PC-3 (cell line): Measurements from ENCODE around the gene BLACAT1.

ENCODE experiments used
- EZH2 ChIP-seq: fragments of 300-600 bp; sonication (generic); IDR thresholded peaks from one replicate; pipeline ENCODE4 v1.6.1; 2017; ENCODE audit warnings: antibody characterized with exemption, mild to moderate bottlenecking, low read length; ENCODE audit not compliant: unreplicated experiment
- TF ChIP-seq, protein P1 (sequence below): fragments of 300-600 bp; sonication (generic); conservative IDR thresholded peaks from 2 replicates; pipeline ENCODE4 v1.5.1; 2017; ENCODE audit warnings: antibody characterized with exemption, low read depth, mild to moderate bottlenecking, low read length

DNA sequence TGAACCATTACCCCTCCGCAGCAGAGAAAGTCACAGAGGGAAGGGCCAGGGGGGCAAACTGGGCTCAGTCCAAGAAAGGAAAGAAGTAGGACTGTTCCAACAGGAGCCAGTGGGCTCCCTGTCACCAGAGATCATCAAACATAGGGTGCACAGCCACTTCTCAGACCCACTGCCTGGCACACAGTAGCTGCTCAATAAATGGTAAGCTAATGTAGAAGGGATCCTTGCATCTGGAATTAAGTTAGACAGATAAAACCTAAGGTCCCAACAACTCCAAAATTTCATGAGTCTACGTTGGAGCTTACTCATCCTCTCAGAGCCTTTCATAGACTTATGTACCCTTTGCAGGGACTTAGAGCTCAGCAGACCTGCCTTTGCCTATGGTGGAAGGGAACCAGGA is 3.5 kb downstream of the BLACAT1 start:
- TF ChIP-seq, protein P1, sequence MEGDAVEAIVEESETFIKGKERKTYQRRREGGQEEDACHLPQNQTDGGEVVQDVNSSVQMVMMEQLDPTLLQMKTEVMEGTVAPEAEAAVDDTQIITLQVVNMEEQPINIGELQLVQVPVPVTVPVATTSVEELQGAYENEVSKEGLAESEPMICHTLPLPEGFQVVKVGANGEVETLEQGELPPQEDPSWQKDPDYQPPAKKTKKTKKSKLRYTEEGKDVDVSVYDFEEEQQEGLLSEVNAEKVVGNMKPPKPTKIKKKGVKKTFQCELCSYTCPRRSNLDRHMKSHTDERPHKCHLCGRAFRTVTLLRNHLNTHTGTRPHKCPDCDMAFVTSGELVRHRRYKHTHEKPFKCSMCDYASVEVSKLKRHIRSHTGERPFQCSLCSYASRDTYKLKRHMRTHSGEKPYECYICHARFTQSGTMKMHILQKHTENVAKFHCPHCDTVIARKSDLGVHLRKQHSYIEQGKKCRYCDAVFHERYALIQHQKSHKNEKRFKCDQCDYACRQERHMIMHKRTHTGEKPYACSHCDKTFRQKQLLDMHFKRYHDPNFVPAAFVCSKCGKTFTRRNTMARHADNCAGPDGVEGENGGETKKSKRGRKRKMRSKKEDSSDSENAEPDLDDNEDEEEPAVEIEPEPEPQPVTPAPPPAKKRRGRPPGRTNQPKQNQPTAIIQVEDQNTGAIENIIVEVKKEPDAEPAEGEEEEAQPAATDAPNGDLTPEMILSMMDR, result no peak
- no peak for TF ChIP-seq EZH2
